ENCODE measurements around the gene NCK2. TPM values are rescaled to one million over a fixed set of nuclear protein-coding genes. Genes with fewer than 3 reads are reported as not detected.

NCK2 gene
- total and polyA plus RNA-seq, 2 experiments from 2014 or later = 55.0 to 65.9 TPM

DNA sequence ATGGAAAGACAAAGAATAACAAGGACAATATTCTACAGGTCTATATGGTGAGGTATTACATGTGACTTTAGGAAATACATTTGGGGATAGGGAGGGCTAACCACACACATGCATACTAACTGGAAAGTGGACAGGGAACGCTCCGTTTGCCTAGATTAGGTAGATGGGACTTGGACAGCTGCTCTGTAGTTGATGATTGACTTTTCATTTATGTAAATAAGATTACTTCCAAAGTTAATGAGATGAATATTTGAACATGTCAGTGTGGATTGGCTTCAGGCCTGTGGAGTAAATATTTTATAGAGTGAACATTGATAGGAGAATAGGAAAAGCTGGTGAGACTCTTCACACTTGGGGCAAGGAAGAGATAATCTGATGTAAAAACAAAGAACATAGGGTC is 142.0 kb downstream of the NCK2 start:
- Histone ChIP-seq H3K27me3 (no peaks in the 10 kb centered on the region), H3K36me3 (no peaks in the 10 kb centered on the region), H3K9me3 (ENCODE audit: low read depth) (no peaks in the 10 kb centered on the region), H3K27ac (no peak overlapping the region), H3K4me1 (ENCODE audit: low read depth) (peaks cover 13% of the 10 kb centered on the region), H3K4me3 (no peak overlapping the region)
- DNase-seq (ENCODE audit: low read depth in 1 of 2, low spot score in 1 of 2) = no peak
- TF ChIP-seq, protein P1, sequence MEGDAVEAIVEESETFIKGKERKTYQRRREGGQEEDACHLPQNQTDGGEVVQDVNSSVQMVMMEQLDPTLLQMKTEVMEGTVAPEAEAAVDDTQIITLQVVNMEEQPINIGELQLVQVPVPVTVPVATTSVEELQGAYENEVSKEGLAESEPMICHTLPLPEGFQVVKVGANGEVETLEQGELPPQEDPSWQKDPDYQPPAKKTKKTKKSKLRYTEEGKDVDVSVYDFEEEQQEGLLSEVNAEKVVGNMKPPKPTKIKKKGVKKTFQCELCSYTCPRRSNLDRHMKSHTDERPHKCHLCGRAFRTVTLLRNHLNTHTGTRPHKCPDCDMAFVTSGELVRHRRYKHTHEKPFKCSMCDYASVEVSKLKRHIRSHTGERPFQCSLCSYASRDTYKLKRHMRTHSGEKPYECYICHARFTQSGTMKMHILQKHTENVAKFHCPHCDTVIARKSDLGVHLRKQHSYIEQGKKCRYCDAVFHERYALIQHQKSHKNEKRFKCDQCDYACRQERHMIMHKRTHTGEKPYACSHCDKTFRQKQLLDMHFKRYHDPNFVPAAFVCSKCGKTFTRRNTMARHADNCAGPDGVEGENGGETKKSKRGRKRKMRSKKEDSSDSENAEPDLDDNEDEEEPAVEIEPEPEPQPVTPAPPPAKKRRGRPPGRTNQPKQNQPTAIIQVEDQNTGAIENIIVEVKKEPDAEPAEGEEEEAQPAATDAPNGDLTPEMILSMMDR (IDR thresholded peaks at IDR 0.05; ENCODE audit: low read depth, low read length) = no peak

DNA sequence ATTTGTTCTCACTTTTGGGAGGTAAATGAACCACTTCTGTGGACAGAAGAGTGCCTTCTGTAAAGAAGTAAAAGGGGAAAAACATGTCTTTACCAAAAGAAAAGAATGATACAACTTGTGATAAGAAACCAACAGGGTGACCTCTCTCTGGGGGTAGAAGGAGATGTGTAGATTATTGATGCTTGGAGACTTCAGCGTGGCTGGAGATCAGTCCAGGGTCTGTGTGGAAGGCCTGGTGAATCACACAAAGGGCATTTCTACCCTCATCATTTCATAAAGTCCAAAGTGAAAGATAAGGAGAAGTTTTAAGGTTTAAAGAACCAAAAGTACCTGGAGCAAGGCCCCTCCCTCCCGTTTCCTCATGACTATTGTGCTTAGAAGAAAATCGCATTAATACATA is 142.5 kb downstream of the NCK2 start:
- no peak overlapping the region for H3K4me3 ChIP-seq
- DNase-seq (ENCODE audit: low read depth in 1 of 2, low spot score in 1 of 2) = no peak
- TF ChIP-seq, protein P1 (IDR thresholded peaks at IDR 0.05; ENCODE audit: low read depth, low read length) = no peak
- H3K36me3 ChIP-seq = no peaks in the 10 kb centered on the region
- H3K27me3 ChIP-seq = no peaks in the 10 kb centered on the region
- peaks cover 13% of the 10 kb centered on the region for H3K4me1 ChIP-seq (ENCODE audit: low read depth)
- no peaks in the 10 kb centered on the region for H3K9me3 ChIP-seq (ENCODE audit: low read depth)
- no peak overlapping the region for H3K27ac ChIP-seq

DNA sequence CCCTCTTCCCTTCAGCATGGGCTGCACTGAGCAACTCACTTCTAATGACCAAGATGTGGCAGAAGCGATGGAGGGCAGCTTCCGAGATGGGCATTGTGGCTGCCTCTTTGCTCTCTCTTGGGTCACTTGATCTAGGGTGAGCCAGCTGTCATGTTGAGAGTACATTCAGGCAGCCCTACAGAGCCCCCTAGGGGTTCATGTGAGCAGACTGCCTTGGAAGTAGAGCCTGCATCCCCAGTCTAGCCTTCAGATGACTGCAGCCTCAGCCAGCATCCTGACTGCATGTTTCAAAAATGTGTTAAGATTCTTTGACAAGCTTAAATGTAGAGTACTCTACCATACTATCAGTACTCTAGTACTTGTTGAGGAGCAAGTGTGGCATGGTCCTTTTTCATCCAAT is 143.9 kb downstream of the NCK2 start:
- H3K4me3 ChIP-seq = no peak overlapping the region
- peaks cover 13% of the 10 kb centered on the region for H3K4me1 ChIP-seq (ENCODE audit: low read depth)
- H3K27ac ChIP-seq = no peak overlapping the region
- TF ChIP-seq, protein P1 (IDR thresholded peaks at IDR 0.05; ENCODE audit: low read depth, low read length) = no peak
- H3K36me3 ChIP-seq = no peaks in the 10 kb centered on the region
- no peaks in the 10 kb centered on the region for H3K27me3 ChIP-seq
- DNase-seq (ENCODE audit: low read depth in 1 of 2, low spot score in 1 of 2) = no peak
- H3K9me3 ChIP-seq (ENCODE audit: low read depth) = no peaks in the 10 kb centered on the region

DNA sequence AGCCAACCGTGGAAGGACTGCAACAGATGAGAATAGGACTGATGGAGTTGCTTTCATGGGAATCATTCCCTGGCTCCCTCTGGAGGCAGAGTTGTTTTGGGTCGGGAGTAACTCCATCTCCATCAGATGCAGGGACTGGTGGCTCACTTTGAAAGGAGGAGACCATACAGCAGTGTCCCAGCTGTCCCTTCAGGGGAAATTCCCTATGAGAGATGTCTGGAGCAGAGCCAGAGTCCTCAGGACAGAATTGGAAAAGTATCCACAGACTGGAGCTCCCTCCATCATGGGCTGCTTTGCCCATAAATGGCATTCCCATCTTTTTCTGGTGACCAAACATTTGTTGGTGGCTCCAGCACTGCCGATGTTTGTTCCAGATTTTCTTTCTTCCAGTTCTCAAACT is 144.3 kb downstream of the NCK2 start:
- H3K27ac ChIP-seq = no peak overlapping the region
- peaks cover 13% of the 10 kb centered on the region for H3K4me1 ChIP-seq (ENCODE audit: low read depth)
- peaks cover 1% of the 10 kb centered on the region for H3K36me3 ChIP-seq
- TF ChIP-seq, protein P1 (IDR thresholded peaks at IDR 0.05; ENCODE audit: low read depth, low read length) = no peak
- no peaks in the 10 kb centered on the region for H3K9me3 ChIP-seq (ENCODE audit: low read depth)
- H3K4me3 ChIP-seq = no peak overlapping the region
- H3K27me3 ChIP-seq = no peaks in the 10 kb centered on the region
- no peak for DNase-seq (ENCODE audit: low read depth in 1 of 2, low spot score in 1 of 2)

DNA sequence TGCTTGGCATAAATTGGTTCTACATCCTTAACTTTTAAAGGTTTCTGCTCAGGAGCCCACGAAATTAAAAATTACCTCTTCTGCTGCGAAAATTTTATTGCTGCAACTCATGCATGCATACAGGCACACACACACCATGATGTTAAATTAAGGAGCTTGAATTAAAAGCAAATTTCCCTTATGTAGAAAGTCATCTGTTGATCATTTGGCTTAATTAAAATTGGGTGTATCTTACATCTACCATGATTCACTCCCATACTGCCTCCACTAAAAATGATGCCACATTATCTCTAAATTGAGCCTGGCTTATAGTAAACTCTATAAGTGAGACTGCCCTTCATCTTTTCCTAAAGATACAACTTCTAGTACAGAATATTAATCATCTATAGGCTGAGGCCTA is 145.4 kb downstream of the NCK2 start:
- Histone ChIP-seq H3K9me3 (ENCODE audit: low read depth) (no peaks in the 10 kb centered on the region), H3K4me3 (no peak overlapping the region), H3K36me3 (peaks cover 4% of the 10 kb centered on the region), H3K27me3 (no peaks in the 10 kb centered on the region), H3K4me1 (ENCODE audit: low read depth) (peaks cover 13% of the 10 kb centered on the region), H3K27ac (no peak overlapping the region)
- TF ChIP-seq, protein P1 (IDR thresholded peaks at IDR 0.05; ENCODE audit: low read depth, low read length) = no peak
- no peak for DNase-seq (ENCODE audit: low read depth in 1 of 2, low spot score in 1 of 2)

DNA sequence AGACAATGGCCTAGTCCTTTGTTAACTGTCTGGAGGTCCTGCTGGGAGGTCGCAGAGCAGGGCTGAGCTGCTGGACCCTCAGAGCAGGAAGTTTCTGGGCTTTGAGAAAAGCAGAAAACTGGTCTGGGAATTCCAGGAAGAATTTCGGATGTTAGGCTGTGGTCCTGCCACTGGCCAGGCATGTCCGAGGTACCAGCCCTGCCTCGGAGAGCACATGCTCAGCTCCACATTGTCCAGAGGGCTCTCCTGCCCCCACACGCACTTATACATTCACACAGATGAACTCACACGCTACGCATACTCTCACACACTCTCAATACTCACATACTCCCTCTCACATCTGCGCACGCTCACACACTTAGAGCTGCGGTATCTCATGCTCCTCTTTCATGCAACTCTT is 146.1 kb downstream of the NCK2 start:
- TF ChIP-seq, protein P1 (IDR thresholded peaks at IDR 0.05; ENCODE audit: low read depth, low read length) = no peak
- no peak for DNase-seq (ENCODE audit: low read depth in 1 of 2, low spot score in 1 of 2)
- Histone ChIP-seq H3K4me1 (ENCODE audit: low read depth) (peaks cover 7% of the 10 kb centered on the region), H3K36me3 (peaks cover 4% of the 10 kb centered on the region), H3K27ac (no peak overlapping the region), H3K4me3 (no peak overlapping the region), H3K27me3 (no peaks in the 10 kb centered on the region), H3K9me3 (ENCODE audit: low read depth) (no peaks in the 10 kb centered on the region)
